ENCODE results near the gene CYP26A1.

Gene CYP26A1

DNA sequence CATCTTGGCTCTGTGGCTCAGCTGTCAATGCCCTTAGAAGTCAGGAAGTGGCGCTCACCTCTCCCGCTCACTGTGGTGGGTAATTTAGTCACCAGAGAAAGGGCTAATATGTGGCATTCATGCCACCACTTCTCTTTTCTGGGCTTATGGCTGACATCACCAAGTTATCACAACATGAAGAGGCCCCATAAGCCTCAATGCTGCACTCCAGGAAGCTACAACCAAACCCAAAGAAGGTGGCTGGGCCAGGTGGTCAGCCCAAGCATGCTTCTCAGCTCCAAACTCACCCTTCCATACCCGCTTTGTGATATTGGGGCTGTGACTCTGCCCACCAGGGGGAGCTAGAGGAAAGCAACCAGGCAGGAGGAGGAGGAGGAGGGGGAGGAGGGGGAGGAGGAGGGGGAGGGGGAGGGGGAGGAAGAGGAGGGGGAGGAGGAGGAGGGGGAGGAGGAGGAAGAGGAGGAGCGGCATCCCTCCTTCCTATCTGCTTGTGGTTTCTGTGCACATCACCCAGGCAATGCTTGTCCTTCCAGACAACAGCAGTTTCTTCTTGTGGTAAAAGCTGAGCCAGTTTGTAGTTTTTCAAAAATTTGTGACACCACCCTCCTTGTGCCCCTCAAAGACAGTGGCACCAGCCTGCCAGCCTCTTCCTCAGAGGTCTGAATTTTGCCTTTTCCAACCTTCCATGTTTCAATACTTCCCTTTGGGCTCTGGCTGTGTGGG is 42.1 kb downstream of the CYP26A1 start:
- no peaks in the 10 kb centered on the region for H3K27me3 ChIP-seq (ENCODE audit: insufficient read depth, low read length, poor library complexity, severe bottlenecking)
- peak overlapping the region; percentile 76 for H2AFZ ChIP-seq (ENCODE audit: low read length)
- H3K9me3 ChIP-seq (ENCODE audit: insufficient read depth, low read depth, low read length) = no peaks in the 10 kb centered on the region
- H3K4me1 ChIP-seq (ENCODE audit: insufficient read depth, low read length, poor library complexity, severe bottlenecking) = peaks cover 11% of the 10 kb centered on the region
- H3K79me2 ChIP-seq (ENCODE audit: insufficient read depth, low read length) = no peaks in the 10 kb centered on the region
- no peaks in the 10 kb centered on the region for H3K9me2 ChIP-seq (replicated peaks; ENCODE audit: low read depth, low read length)
- H3K36me3 ChIP-seq (ENCODE audit: insufficient read depth, low read length) = no peaks in the 10 kb centered on the region
- H3K9ac ChIP-seq (ENCODE audit: low read depth, low read length, poor library complexity, severe bottlenecking) = peak overlapping the region; percentile 19
- no peaks in the 10 kb centered on the region for H4K20me1 ChIP-seq (ENCODE audit: insufficient read depth, low read length, poor library complexity, severe bottlenecking)
- TF ChIP-seq, protein P1, sequence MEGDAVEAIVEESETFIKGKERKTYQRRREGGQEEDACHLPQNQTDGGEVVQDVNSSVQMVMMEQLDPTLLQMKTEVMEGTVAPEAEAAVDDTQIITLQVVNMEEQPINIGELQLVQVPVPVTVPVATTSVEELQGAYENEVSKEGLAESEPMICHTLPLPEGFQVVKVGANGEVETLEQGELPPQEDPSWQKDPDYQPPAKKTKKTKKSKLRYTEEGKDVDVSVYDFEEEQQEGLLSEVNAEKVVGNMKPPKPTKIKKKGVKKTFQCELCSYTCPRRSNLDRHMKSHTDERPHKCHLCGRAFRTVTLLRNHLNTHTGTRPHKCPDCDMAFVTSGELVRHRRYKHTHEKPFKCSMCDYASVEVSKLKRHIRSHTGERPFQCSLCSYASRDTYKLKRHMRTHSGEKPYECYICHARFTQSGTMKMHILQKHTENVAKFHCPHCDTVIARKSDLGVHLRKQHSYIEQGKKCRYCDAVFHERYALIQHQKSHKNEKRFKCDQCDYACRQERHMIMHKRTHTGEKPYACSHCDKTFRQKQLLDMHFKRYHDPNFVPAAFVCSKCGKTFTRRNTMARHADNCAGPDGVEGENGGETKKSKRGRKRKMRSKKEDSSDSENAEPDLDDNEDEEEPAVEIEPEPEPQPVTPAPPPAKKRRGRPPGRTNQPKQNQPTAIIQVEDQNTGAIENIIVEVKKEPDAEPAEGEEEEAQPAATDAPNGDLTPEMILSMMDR (conservative IDR thresholded peaks at IDR 0.05; ENCODE audit: low read length) = peak; percentile 67
- TF ChIP-seq EZH2phosphoT487 (IDR thresholded peaks at IDR 0.05; ENCODE audit: borderline replicate concordance) = no peak
- no peak overlapping the region for H3K4me3 ChIP-seq (ENCODE audit: low read length, poor library complexity, severe bottlenecking)
- H3K4me2 ChIP-seq (ENCODE audit: low read depth, low read length, poor library complexity, severe bottlenecking) = peak overlapping the region; percentile 28
- H3F3A ChIP-seq (ENCODE audit: low read depth) = no peaks in the 10 kb centered on the region

DNA sequence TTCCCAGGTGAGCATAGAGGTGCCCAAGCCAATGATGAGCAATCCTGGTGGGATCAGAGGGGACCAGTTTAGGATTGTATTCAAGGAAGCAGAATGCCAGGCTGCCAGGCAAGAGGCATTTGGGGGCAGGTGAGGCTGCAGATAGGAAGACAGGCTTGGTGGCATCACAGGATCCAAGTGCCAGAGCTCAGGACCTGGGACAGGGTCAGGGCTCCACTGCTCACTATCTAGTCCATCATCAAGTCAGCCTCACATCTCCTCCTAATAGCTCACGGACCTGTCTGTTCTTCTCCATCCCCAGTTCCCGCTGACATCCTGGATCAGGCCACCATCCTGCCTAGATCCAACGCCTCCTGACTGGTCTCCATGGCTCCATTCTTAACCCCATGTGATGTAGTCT is 47.6 kb downstream of the CYP26A1 start:
- no peak overlapping the region for H2AFZ ChIP-seq (ENCODE audit: low read length)
- H3K27me3 ChIP-seq (ENCODE audit: insufficient read depth, low read length, poor library complexity, severe bottlenecking) = no peaks in the 10 kb centered on the region
- H3K9me2 ChIP-seq (replicated peaks; ENCODE audit: low read depth, low read length) = no peaks in the 10 kb centered on the region
- H3K4me2 ChIP-seq (ENCODE audit: low read depth, low read length, poor library complexity, severe bottlenecking) = no peak overlapping the region
- no peaks in the 10 kb centered on the region for H3K36me3 ChIP-seq (ENCODE audit: insufficient read depth, low read length)
- H4K20me1 ChIP-seq (ENCODE audit: insufficient read depth, low read length, poor library complexity, severe bottlenecking) = no peaks in the 10 kb centered on the region
- H3F3A ChIP-seq (ENCODE audit: low read depth) = no peaks in the 10 kb centered on the region
- H3K4me3 ChIP-seq (ENCODE audit: low read length, poor library complexity, severe bottlenecking) = no peak overlapping the region
- H3K9ac ChIP-seq (ENCODE audit: low read depth, low read length, poor library complexity, severe bottlenecking) = no peak overlapping the region
- no peak for TF ChIP-seq EZH2phosphoT487 (IDR thresholded peaks at IDR 0.05; ENCODE audit: borderline replicate concordance)
- TF ChIP-seq, protein P1 (conservative IDR thresholded peaks at IDR 0.05; ENCODE audit: low read length) = no peak
- H3K9me3 ChIP-seq (ENCODE audit: insufficient read depth, low read depth, low read length) = peaks cover 5% of the 10 kb centered on the region; the same call in 1 of the 2 replicates
- H3K79me2 ChIP-seq (ENCODE audit: insufficient read depth, low read length) = no peaks in the 10 kb centered on the region
- peaks cover 16% of the 10 kb centered on the region for H3K4me1 ChIP-seq (ENCODE audit: insufficient read depth, low read length, poor library complexity, severe bottlenecking)

DNA sequence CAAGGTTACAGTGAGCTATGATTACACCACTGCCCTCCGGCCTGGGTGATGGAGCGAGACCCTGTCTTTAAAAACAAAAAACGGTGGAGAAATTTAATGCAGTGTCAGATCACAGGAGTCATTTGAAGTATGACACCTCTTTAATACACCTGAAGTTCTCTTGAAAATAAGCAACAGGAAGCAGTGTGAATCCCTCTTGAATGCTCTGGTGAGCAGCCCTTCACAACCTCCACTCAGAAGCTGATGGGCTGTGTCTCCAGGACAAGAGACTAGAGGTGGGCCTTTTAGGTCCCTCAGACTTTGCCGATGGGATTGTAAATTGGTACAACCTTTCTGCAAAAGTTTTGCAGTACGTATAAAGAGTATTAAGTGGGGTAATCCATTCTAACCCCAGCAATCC is 50.1 kb downstream of the CYP26A1 start:
- Histone ChIP-seq H3K79me2 (ENCODE audit: insufficient read depth, low read length) (no peaks in the 10 kb centered on the region), H2AFZ (ENCODE audit: low read length) (no peak overlapping the region), H3K9ac (ENCODE audit: low read depth, low read length, poor library complexity, severe bottlenecking) (no peak overlapping the region), H3K27me3 (ENCODE audit: insufficient read depth, low read length, poor library complexity, severe bottlenecking) (no peaks in the 10 kb centered on the region), H3K36me3 (ENCODE audit: insufficient read depth, low read length) (no peaks in the 10 kb centered on the region), H3K9me2 (replicated peaks; ENCODE audit: low read depth, low read length) (no peaks in the 10 kb centered on the region), H4K20me1 (ENCODE audit: insufficient read depth, low read length, poor library complexity, severe bottlenecking) (no peaks in the 10 kb centered on the region), H3K4me2 (ENCODE audit: low read depth, low read length, poor library complexity, severe bottlenecking) (no peak overlapping the region), H3K9me3 (ENCODE audit: insufficient read depth, low read depth, low read length) (peaks cover 11% of the 10 kb centered on the region; the same call in 1 of the 2 replicates), H3K4me3 (ENCODE audit: low read length, poor library complexity, severe bottlenecking) (no peak overlapping the region), H3F3A (ENCODE audit: low read depth) (no peaks in the 10 kb centered on the region), H3K4me1 (ENCODE audit: insufficient read depth, low read length, poor library complexity, severe bottlenecking) (peaks cover 14% of the 10 kb centered on the region)
- TF ChIP-seq EZH2phosphoT487 (IDR thresholded peaks at IDR 0.05; ENCODE audit: borderline replicate concordance) = no peak
- TF ChIP-seq, protein P1 (conservative IDR thresholded peaks at IDR 0.05; ENCODE audit: low read length) = no peak

All from Loucy (cell line).